GM12878 (cell line): ENCODE measurements around the gene ELP6. TPM values are rescaled to one million over a fixed set of nuclear protein-coding genes. Genes with fewer than 3 reads are reported as not detected.
"Not testable (repeated sequence)": the region's sequence is repeated elsewhere in the genome, so short reads cannot be mapped to it uniquely, and the experiment has no call there.

Experiments
- ATAC-seq: fragments of 200-7000 bp; cut with Tn5 transposase; 3 replicates; pipeline ENCODE4 v1.9.1; 2020; ENCODE audit warnings: mild to moderate bottlenecking, moderate library complexity
- BruUV-seq: library from RNA; stranded (reverse); fragments of 400-500 nt; replicated peaks from 2 replicates; lab custom pipeline; 2021; lab: Mats Ljungman, UMichigan
- CTCF ChIA-PET: fragments of 300-600 bp; sonication (Branson Sonifier 250); formaldehyde crosslinking; extraction: SDS; loops from one replicate; lab custom pipeline; 2021; ENCODE audit warnings: inconsistent platforms; lab: Yijun Ruan, JAX
- POLR2A ChIA-PET: fragments of 350-600 bp; formaldehyde crosslinking; extraction: SDS; loops from one replicate; lab custom pipeline; 2021; ENCODE audit warnings: inconsistent platforms; lab: Charles Lee
- RAD21 ChIA-PET: fragments of 300-600 bp; sonication (Branson Sonifier 250); formaldehyde crosslinking; loops from one replicate; lab custom pipeline; 2023; ENCODE audit warnings: antibody characterized with exemption; ENCODE audit not compliant: unreplicated experiment; lab: Charles Lee
- SMC1A ChIA-PET: fragments of 300-600 bp; sonication (Branson Sonifier 250); formaldehyde crosslinking; loops from one replicate; lab custom pipeline; 2023; ENCODE audit not compliant: unreplicated experiment, uncharacterized antibody; lab: Charles Lee
- DNase-seq: peaks from one replicate; pipeline ENCODE4 v3.0.0-alpha.2; 2011; ENCODE audit warnings: low read depth, low spot score
- FAIRE-seq: peaks from 3 replicates; lab custom pipeline; 2011; peaks lifted over from hg19 to GRCh38; lab: Jason Lieb, UNC
- H2AFZ ChIP-seq: 2 replicates; pipeline ENCODE4 v1.6.0; 2011; ENCODE audit warnings: low read depth, low read length, control low read depth; ENCODE audit not compliant: control insufficient read depth
- H3K27ac ChIP-seq: 2 replicates; pipeline ENCODE4 v1.5.1; 2011; ENCODE audit warnings: control low read depth; ENCODE audit not compliant: control insufficient read depth, insufficient read depth
- H3K27me3 ChIP-seq, 2 experiments: replicated peaks in 1 of 2; 2 replicates each; pipeline versions ENCODE4 v1.6.0 to v1.6.1; 2011; ENCODE audit warnings: low read length in 1 of 2; ENCODE audit not compliant: control insufficient read depth in 2 of 2, insufficient read depth in 2 of 2
- H3K36me3 ChIP-seq, 2 experiments: 2 replicates each; pipeline ENCODE4 v1.5.1; 2011; ENCODE audit warnings: low read length in 1 of 2; ENCODE audit not compliant: control insufficient read depth in 2 of 2, insufficient read depth in 2 of 2
- H3K4me1 ChIP-seq: 2 replicates; pipeline ENCODE4 v1.6.1; 2011; ENCODE audit warnings: mild to moderate bottlenecking, low read length, moderate library complexity, mixed read lengths; ENCODE audit not compliant: control insufficient read depth, insufficient read depth
- H3K4me2 ChIP-seq: 2 replicates; pipeline ENCODE4 v1.6.0; 2011; ENCODE audit warnings: control low read depth; ENCODE audit not compliant: control insufficient read depth, insufficient read depth
- H3K4me3 ChIP-seq: fragments of 200-600 bp; sonication (generic); 2 replicates; pipeline ENCODE4 v1.5.1; 2016
- H3K79me2 ChIP-seq: 2 replicates; pipeline ENCODE4 v1.6.0; 2011; ENCODE audit warnings: low read length; ENCODE audit not compliant: control insufficient read depth, insufficient read depth
- H3K9ac ChIP-seq: 2 replicates; pipeline ENCODE4 v1.8.0; 2011; ENCODE audit warnings: low read length, control low read depth, mixed read lengths; ENCODE audit not compliant: control insufficient read depth, insufficient read depth
- H3K9me3 ChIP-seq: replicated peaks from 3 replicates; pipeline ENCODE4 v1.5.1; 2011; ENCODE audit warnings: mild to moderate bottlenecking, low read length; ENCODE audit not compliant: control insufficient read depth, insufficient read depth
- H4K20me1 ChIP-seq: 2 replicates; pipeline ENCODE4 v1.6.0; 2011; ENCODE audit not compliant: control insufficient read depth, insufficient read depth
- MEF2B ChIP-seq: fragments of 450-650 bp; IDR thresholded peaks from 2 replicates; pipeline ENCODE4 v1.6.1; 2018; ENCODE audit warnings: mild to moderate bottlenecking, moderate library complexity; ENCODE audit not compliant: partially characterized antibody, poor library complexity, severe bottlenecking
- TBL1XR1 ChIP-seq: IDR thresholded peaks from 2 replicates; pipeline ENCODE4 v1.6.1; 2012; ENCODE audit warnings: low read depth, low read length, improper control_type of control experiment
- ZNF24 ChIP-seq: fragments of 450-650 bp; IDR thresholded peaks from 2 replicates; pipeline ENCODE4 v1.6.1; 2017; ENCODE audit warnings: antibody characterized with exemption, mild to moderate bottlenecking
- WGBS: methylation state at CpG from one replicate; pipeline ENCODE4 v1.1.6; 2016; ENCODE audit warnings: low lambda C conversion rate; ENCODE audit not compliant: insufficient replicate concordance, insufficient coverage; ENCODE audit errors: missing lambda C conversion rate; 5-methylcytosine and 5-hydroxymethylcytosine counted together
- in situ Hi-C: fragments of 300-500 bp; cut with MboI; formaldehyde crosslinking; loops from 9 replicates; pipeline ENCODE4 v1.14.3; 2018; ENCODE audit warnings: mixed read lengths
- intact Hi-C: fragments of 100-400 bp; cut with micrococcal nuclease; formaldehyde crosslinking; loops from one replicate; pipeline ENCODE4 v1.14.2; 2022; ENCODE audit not compliant: unreplicated experiment
- polyA plus RNA-seq, 11 experiments: library from polyadenylated mRNA; depleted of rRNA in 4 of 11; unstranded in 6 of 11; stranded (reverse) in 5 of 11; fragments of >200 nt; fragmentation: Nextera tagmentation in 4 of 11; fragmentation: Illumina TruSeq in 1 of 11; extraction: Ambion mirVana in 4 of 11; extraction: Trizol in 1 of 11; gene quantifications; 1 replicate in 1 of 11; 2 replicates in 10 of 11; pipeline versions ENCODE4 v1.2.1 to v1.2.3, GENCODE V29; 2011 to 2016; ENCODE audit warnings: inconsistent platforms in 2 of 11, missing spikeins in 2 of 11, low read depth in 1 of 11
- total RNA-seq, 4 experiments: library from RNA; depleted of rRNA in 3 of 4; stranded (reverse); fragments of >200 nt in 3 of 4; fragmentation: Illumina TruSeq in 1 of 4; extraction: Trizol in 1 of 4; gene quantifications; 2 replicates each; pipeline versions ENCODE4 v1.2.1 to v1.2.3, GENCODE V29; 2013 to 2021
- TF ChIP-seq, protein P1 (sequence below): IDR thresholded peaks from 2 replicates; pipeline ENCODE4 v1.6.1; 2012; ENCODE audit warnings: improper control_type of control experiment, low read depth, low read length; ENCODE audit not compliant: insufficient replicate concordance

The ELP6 gene
- total and polyA plus RNA-seq, 10 of the 15 experiments (the other 5 are each of a cell fraction or from before 2014, with no cell fraction given) = 39.5 to 83.3 (median 50.2) TPM

DNA sequence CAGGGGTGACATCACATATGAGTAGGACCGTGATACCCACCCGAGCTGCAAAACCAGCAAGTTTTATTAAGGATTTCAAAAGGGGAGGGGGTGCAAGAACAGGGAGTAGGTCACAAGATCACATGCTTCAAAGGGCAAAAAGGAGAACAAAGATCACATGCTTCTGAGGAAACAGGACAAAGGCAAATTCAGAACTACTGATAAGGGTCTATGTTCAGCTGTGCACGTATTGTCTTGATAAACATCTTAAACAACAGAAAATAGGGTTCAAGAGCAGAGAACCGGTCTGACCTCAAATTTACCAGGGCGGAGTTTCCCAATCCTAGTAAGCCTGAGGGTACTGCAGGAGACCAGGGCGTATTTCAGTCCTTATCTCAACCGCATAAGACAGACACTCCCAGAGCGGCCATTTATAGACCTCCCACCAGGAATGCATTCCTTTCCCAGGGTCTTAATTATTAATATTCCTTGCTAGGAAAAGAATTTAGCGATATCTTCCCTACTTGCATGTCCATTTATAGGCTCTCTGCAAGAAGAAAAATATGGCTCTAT, 53.9 kb downstream of the ELP6 start:
- peaks cover 27% of the 10 kb centered on the region for H3K79me2 ChIP-seq
- H3K4me3 ChIP-seq, H3K27ac ChIP-seq, H3K27me3 ChIP-seq, in situ Hi-C loops, H3K9ac ChIP-seq, H3K4me1 ChIP-seq, POLR2A ChIA-PET, H3K36me3 ChIP-seq, H4K20me1 ChIP-seq, RAD21 ChIA-PET, intact Hi-C loops, ATAC-seq, FAIRE-seq, H3K4me2 ChIP-seq, H2AFZ ChIP-seq, H3K9me3 ChIP-seq, DNase-seq, BruUV-seq: not testable (repeated sequence)
- CTCF ChIA-PET = interaction anchor here (1.0 kb wide), 1 partner anchor 16 kb away, joined by 3 read pairs; the partner anchor contains the start of gene SCAP
- 99% methylated on average over 9 of the region's 9 CpGs for WGBS
- SMC1A ChIA-PET = interaction anchor here (0.6 to 1.1 kb wide), 2 partner anchors 23 to 53 kb away, joined by 3 read pairs; no protein-coding TSS in a partner anchor

DNA sequence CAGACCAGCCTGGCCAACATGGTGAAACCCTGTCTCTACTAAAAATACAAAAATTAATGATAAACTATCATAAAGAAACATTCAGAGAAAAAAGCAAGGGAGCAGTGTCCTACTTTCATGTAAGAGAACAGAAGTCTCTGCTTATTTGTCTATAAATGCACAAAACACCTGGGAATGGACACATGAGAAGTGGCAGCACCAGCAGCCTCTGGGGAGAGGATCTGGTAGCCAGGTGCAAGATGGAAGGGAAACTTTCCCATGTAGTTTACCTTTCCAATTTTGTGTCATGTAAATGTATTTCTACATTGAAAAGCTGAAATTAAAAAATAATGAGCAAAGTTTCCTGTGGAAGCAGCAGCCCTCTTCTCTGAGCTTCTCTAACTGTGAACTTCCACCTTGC, 56.5 kb downstream of the ELP6 start:
- Histone ChIP-seq H3K4me1 (no peaks in the 10 kb centered on the region), H3K79me2 (peaks cover 22% of the 10 kb centered on the region), H3K27me3 (no peaks in the 10 kb centered on the region), H3K4me2 (no peak overlapping the region), H2AFZ (no peak overlapping the region), H3K4me3 (no peak overlapping the region)
- ChIA-PET CTCF (interaction anchor here (0.7 to 0.9 kb wide), 3 partner anchors 9 to 935 kb away, joined by 3 to 5 read pairs (median 4); no protein-coding TSS in a partner anchor), POLR2A (interaction anchor here (1.2 kb wide), 1 partner anchor 9 kb away, joined by 4 read pairs; no protein-coding TSS in a partner anchor), SMC1A (interaction anchor here (1.5 kb wide), 1 partner anchor 15 kb away, joined by 4 read pairs; no protein-coding TSS in a partner anchor), RAD21 (interaction anchor here (1.0 kb wide), 1 partner anchor 9 kb away, joined by 4 read pairs; no protein-coding TSS in a partner anchor)
- FAIRE-seq = no peak
- BruUV-seq = no TSS peak
- intact Hi-C loops = no loop called here
- ATAC-seq = no peak
- in situ Hi-C loops = no loop called here
- no peak for DNase-seq
- TF ChIP-seq TBL1XR1 (no peak), ZNF24 (no peak), MEF2B (peak; percentile 93)
- TF ChIP-seq, protein P1, sequence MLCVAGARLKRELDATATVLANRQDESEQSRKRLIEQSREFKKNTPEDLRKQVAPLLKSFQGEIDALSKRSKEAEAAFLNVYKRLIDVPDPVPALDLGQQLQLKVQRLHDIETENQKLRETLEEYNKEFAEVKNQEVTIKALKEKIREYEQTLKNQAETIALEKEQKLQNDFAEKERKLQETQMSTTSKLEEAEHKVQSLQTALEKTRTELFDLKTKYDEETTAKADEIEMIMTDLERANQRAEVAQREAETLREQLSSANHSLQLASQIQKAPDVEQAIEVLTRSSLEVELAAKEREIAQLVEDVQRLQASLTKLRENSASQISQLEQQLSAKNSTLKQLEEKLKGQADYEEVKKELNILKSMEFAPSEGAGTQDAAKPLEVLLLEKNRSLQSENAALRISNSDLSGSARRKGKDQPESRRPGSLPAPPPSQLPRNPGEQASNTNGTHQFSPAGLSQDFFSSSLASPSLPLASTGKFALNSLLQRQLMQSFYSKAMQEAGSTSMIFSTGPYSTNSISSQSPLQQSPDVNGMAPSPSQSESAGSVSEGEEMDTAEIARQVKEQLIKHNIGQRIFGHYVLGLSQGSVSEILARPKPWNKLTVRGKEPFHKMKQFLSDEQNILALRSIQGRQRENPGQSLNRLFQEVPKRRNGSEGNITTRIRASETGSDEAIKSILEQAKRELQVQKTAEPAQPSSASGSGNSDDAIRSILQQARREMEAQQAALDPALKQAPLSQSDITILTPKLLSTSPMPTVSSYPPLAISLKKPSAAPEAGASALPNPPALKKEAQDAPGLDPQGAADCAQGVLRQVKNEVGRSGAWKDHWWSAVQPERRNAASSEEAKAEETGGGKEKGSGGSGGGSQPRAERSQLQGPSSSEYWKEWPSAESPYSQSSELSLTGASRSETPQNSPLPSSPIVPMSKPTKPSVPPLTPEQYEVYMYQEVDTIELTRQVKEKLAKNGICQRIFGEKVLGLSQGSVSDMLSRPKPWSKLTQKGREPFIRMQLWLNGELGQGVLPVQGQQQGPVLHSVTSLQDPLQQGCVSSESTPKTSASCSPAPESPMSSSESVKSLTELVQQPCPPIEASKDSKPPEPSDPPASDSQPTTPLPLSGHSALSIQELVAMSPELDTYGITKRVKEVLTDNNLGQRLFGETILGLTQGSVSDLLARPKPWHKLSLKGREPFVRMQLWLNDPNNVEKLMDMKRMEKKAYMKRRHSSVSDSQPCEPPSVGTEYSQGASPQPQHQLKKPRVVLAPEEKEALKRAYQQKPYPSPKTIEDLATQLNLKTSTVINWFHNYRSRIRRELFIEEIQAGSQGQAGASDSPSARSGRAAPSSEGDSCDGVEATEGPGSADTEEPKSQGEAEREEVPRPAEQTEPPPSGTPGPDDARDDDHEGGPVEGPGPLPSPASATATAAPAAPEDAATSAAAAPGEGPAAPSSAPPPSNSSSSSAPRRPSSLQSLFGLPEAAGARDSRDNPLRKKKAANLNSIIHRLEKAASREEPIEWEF = peak; percentile 22
- TF ChIP-seq, all 136 proteins: peak for 2
- Histone ChIP-seq H4K20me1 (no peaks in the 10 kb centered on the region), H3K36me3 (no peaks in the 10 kb centered on the region; a peak in 1 of 4 replicates), H3K9me3 (peaks cover 2% of the 10 kb centered on the region; the same call in 2 of the 3 replicates), H3K27ac (no peak overlapping the region), H3K9ac (no peak overlapping the region)
